SK-N-SH treated with all-trans-retinoic acid at 6 μM for 48 hours (cell line): ENCODE results near the gene KRTAP19-8.

Experiments
- ATAC-seq: fragments of 200-7000 bp; cut with Tn5 transposase; 3 replicates; pipeline ENCODE4 v1.9.1; 2020; ENCODE audit warnings: mild to moderate bottlenecking, moderate library complexity
- ESRRG ChIP-seq: fragments of 250-450 bp; sonication (Bioruptor Pico); IDR thresholded peaks from 2 replicates; pipeline ENCODE4 v1.6.1; 2021; ENCODE audit warnings: mild to moderate bottlenecking
- RARB ChIP-seq: fragments of 250-450 bp; sonication (Bioruptor Pico); IDR thresholded peaks from 2 replicates; pipeline ENCODE4 v1.8.0; 2021; ENCODE audit warnings: mild to moderate bottlenecking, moderate library complexity
- TOX ChIP-seq: fragments of 250-450 bp; sonication (Bioruptor Pico); IDR thresholded peaks from 2 replicates; pipeline ENCODE4 v1.8.0; 2021; ENCODE audit warnings: mild to moderate bottlenecking, moderate library complexity, borderline replicate concordance
- ZC3H10 ChIP-seq: fragments of 250-450 bp; sonication (Bioruptor Pico); IDR thresholded peaks from 2 replicates; pipeline ENCODE4 v1.5.1; 2021; ENCODE audit warnings: mild to moderate bottlenecking, moderate library complexity
- ZNF70 ChIP-seq: fragments of 450-650 bp; formaldehyde crosslinking; IDR thresholded peaks from 2 replicates; pipeline ENCODE4 v1.5.0; 2020; ENCODE audit warnings: mild to moderate bottlenecking, moderate library complexity
- ZNF8 ChIP-seq: fragments of 450-650 bp; formaldehyde crosslinking; IDR thresholded peaks from 2 replicates; pipeline ENCODE4 v1.5.0; 2020; ENCODE audit warnings: mild to moderate bottlenecking, moderate library complexity
- TF ChIP-seq, protein P1 (sequence below): fragments of 250-450 bp; sonication (Bioruptor Pico); IDR thresholded peaks from 2 replicates; pipeline ENCODE4 v1.5.1; 2020; ENCODE audit warnings: low read depth, mild to moderate bottlenecking, moderate library complexity
- TF ChIP-seq, protein P2 (sequence below): fragments of 250-450 bp; sonication (Bioruptor Pico); IDR thresholded peaks from 2 replicates; pipeline ENCODE4 v1.8.0; 2021; ENCODE audit warnings: low read depth, mild to moderate bottlenecking, moderate library complexity, borderline replicate concordance
- TF ChIP-seq, protein P3 (sequence below): fragments of 250-450 bp; sonication (Bioruptor Pico); IDR thresholded peaks from 2 replicates; pipeline ENCODE4 v1.5.0; 2020; ENCODE audit warnings: mild to moderate bottlenecking, moderate library complexity
- TF ChIP-seq, protein P4 (sequence below): fragments of 250-450 bp; sonication (Bioruptor Pico); IDR thresholded peaks from 2 replicates; pipeline ENCODE4 v1.5.1; 2021; ENCODE audit warnings: mild to moderate bottlenecking, moderate library complexity
- TF ChIP-seq, protein P5 (sequence below): fragments of 250-450 bp; sonication (Bioruptor Pico); IDR thresholded peaks from 2 replicates; pipeline ENCODE4 v1.8.0; 2020; ENCODE audit warnings: mild to moderate bottlenecking, moderate library complexity, borderline replicate concordance

The KRTAP19-8 gene

DNA sequence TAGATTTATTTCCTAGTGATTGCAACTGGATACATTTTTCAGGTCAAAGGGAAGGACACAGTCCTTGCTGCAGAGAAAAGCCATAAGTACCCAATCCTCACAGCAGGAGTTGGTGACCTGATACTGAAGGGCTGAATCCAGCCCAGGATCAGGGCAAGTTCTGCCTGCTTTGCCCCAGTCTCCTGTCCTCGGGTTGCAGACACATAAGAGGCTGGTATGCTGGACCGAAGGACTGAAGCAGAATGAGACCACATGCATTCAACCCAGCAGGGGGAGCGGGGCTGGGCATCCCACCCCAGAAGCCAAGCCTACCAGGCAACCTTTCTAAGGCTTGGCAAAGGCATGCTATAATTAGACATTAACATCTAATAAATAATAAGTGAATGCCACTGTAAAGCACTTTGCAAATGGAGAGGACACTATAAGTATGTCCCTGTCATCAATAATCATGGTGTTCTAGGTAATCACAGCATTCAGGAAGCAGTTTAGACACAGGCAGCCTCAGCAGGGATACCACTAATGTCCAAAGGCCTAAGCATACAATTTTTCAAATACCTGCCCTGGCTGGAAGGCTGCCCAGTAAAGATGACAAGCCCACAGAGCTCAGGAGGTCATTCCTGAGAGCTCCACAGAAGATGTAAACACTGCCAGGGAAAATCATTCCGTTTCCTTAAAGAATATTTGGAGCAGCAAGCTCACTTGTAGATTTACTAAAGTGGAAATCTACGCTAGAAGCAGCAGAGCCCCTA is 47.6 kb downstream of the KRTAP19-8 start:
- no peak for ATAC-seq
- TF ChIP-seq RARB (CRISPR knock-in tag) = no peak
- TF ChIP-seq, protein P1, sequence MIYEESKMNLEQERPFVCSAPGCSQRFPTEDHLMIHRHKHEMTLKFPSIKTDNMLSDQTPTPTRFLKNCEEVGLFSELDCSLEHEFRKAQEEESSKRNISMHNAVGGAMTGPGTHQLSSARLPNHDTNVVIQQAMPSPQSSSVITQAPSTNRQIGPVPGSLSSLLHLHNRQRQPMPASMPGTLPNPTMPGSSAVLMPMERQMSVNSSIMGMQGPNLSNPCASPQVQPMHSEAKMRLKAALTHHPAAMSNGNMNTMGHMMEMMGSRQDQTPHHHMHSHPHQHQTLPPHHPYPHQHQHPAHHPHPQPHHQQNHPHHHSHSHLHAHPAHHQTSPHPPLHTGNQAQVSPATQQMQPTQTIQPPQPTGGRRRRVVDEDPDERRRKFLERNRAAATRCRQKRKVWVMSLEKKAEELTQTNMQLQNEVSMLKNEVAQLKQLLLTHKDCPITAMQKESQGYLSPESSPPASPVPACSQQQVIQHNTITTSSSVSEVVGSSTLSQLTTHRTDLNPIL = no peak
- no peak for TF ChIP-seq TOX (CRISPR knock-in tag)
- TF ChIP-seq ZNF8 (CRISPR knock-in tag) = no peak
- TF ChIP-seq ZC3H10 (CRISPR knock-in tag) = no peak
- TF ChIP-seq, protein P2, sequence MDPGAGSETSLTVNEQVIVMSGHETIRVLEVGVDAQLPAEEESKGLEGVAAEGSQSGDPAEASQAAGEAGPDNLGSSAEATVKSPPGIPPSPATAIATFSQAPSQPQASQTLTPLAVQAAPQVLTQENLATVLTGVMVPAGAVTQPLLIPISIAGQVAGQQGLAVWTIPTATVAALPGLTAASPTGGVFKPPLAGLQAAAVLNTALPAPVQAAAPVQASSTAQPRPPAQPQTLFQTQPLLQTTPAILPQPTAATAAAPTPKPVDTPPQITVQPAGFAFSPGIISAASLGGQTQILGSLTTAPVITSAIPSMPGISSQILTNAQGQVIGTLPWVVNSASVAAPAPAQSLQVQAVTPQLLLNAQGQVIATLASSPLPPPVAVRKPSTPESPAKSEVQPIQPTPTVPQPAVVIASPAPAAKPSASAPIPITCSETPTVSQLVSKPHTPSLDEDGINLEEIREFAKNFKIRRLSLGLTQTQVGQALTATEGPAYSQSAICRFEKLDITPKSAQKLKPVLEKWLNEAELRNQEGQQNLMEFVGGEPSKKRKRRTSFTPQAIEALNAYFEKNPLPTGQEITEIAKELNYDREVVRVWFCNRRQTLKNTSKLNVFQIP (CRISPR knock-in tag) = no peak

DNA sequence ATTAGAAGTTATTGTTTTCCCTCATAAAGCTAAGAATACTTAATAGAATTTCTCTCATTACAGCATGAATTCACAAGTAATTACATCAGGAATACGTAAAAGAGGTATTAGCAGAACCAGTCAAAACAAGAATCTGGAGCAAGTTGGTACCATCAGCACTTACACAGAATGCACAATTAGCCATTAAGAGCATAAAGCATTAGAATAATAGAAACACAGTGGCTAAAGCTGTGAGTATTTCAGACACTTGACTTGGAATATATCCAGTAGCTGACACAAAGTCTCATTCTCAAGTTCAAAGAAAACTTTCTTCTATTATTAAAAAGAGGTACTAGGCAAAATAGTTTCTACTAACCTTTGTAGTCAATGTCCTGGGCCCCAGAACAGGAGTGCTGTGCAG is 49.6 kb downstream of the KRTAP19-8 start:
- ATAC-seq = no peak
- TF ChIP-seq, protein P3, sequence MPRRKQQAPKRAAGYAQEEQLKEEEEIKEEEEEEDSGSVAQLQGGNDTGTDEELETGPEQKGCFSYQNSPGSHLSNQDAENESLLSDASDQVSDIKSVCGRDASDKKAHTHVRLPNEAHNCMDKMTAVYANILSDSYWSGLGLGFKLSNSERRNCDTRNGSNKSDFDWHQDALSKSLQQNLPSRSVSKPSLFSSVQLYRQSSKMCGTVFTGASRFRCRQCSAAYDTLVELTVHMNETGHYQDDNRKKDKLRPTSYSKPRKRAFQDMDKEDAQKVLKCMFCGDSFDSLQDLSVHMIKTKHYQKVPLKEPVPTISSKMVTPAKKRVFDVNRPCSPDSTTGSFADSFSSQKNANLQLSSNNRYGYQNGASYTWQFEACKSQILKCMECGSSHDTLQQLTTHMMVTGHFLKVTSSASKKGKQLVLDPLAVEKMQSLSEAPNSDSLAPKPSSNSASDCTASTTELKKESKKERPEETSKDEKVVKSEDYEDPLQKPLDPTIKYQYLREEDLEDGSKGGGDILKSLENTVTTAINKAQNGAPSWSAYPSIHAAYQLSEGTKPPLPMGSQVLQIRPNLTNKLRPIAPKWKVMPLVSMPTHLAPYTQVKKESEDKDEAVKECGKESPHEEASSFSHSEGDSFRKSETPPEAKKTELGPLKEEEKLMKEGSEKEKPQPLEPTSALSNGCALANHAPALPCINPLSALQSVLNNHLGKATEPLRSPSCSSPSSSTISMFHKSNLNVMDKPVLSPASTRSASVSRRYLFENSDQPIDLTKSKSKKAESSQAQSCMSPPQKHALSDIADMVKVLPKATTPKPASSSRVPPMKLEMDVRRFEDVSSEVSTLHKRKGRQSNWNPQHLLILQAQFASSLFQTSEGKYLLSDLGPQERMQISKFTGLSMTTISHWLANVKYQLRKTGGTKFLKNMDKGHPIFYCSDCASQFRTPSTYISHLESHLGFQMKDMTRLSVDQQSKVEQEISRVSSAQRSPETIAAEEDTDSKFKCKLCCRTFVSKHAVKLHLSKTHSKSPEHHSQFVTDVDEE = no peak
- TF ChIP-seq, protein P4, sequence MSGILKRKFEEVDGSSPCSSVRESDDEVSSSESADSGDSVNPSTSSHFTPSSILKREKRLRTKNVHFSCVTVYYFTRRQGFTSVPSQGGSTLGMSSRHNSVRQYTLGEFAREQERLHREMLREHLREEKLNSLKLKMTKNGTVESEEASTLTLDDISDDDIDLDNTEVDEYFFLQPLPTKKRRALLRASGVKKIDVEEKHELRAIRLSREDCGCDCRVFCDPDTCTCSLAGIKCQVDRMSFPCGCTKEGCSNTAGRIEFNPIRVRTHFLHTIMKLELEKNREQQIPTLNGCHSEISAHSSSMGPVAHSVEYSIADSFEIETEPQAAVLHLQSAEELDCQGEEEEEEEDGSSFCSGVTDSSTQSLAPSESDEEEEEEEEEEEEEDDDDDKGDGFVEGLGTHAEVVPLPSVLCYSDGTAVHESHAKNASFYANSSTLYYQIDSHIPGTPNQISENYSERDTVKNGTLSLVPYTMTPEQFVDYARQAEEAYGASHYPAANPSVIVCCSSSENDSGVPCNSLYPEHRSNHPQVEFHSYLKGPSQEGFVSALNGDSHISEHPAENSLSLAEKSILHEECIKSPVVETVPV (CRISPR knock-in tag) = no peak
- TF ChIP-seq ZNF70 (CRISPR knock-in tag) (no peak), RARB (CRISPR knock-in tag) (no peak), ESRRG (no peak)
- TF ChIP-seq, protein P5, sequence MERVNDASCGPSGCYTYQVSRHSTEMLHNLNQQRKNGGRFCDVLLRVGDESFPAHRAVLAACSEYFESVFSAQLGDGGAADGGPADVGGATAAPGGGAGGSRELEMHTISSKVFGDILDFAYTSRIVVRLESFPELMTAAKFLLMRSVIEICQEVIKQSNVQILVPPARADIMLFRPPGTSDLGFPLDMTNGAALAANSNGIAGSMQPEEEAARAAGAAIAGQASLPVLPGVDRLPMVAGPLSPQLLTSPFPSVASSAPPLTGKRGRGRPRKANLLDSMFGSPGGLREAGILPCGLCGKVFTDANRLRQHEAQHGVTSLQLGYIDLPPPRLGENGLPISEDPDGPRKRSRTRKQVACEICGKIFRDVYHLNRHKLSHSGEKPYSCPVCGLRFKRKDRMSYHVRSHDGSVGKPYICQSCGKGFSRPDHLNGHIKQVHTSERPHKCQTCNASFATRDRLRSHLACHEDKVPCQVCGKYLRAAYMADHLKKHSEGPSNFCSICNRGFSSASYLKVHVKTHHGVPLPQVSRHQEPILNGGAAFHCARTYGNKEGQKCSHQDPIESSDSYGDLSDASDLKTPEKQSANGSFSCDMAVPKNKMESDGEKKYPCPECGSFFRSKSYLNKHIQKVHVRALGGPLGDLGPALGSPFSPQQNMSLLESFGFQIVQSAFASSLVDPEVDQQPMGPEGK (CRISPR knock-in tag) = no peak
